ENCODE measurements around the gene C21orf58.

C21orf58 gene

GRCh38 chr21:46264046-46264689 lies 59.5 kb downstream of the C21orf58 start:
- DNase-seq (ENCODE audit: low read depth, low spot score): no peak

- no peak for DNase-seq (ENCODE audit: low read depth, low spot score)
Observed at GRCh38 chr21:46256501-46256994, 67.1 kb downstream of the C21orf58 start.

GRCh38 chr21:46255758-46256337 lies 67.8 kb downstream of the C21orf58 start:
- DNase-seq (ENCODE audit: low read depth, low spot score): no peak

- no peak for DNase-seq (ENCODE audit: low read depth, low spot score)
Observed at GRCh38 chr21:46255166-46255565, 68.5 kb downstream of the C21orf58 start.

- no peak for DNase-seq (ENCODE audit: low read depth, low spot score)
Observed at GRCh38 chr21:46254208-46254975, 69.3 kb downstream of the C21orf58 start.

GRCh38 chr21:46253610-46254124 lies 70.0 kb downstream of the C21orf58 start:
- peak; percentile 26 for DNase-seq (ENCODE audit: low read depth, low spot score)

GRCh38 chr21:46252840-46253239 lies 70.8 kb downstream of the C21orf58 start:
- DNase-seq (ENCODE audit: low read depth, low spot score): no peak
